Muscle of leg (tissue), 11 donors: ENCODE results near the gene ARHGEF25. TPM values are rescaled to one million over a fixed set of nuclear protein-coding genes. Genes with fewer than 3 reads are reported as not detected.
A peak's percentile ranks its signal among the peaks of the same experiment; 100 is the strongest.
"Not testable (repeated sequence)": the region's sequence is repeated elsewhere in the genome, so short reads cannot be mapped to it uniquely, and the experiment has no call there.

Source experiments
- DNase-seq: peaks from one replicate; pipeline ENCODE4 v3.0.0; 2013
- H3K27ac ChIP-seq: one replicate; pipeline ENCODE4 v1.5.1; 2013; ENCODE audit warnings: mild to moderate bottlenecking, low read length, control low read depth
- H3K27me3 ChIP-seq: one replicate; pipeline ENCODE4 v1.6.1; 2013; ENCODE audit warnings: low read length; ENCODE audit not compliant: control insufficient read depth, insufficient read depth
- H3K36me3 ChIP-seq: one replicate; pipeline ENCODE4 v1.6.1; 2013; ENCODE audit warnings: low read length; ENCODE audit not compliant: control insufficient read depth, insufficient read depth
- H3K4me1 ChIP-seq: one replicate; pipeline ENCODE4 v1.6.1; 2013; ENCODE audit warnings: low read length; ENCODE audit not compliant: control insufficient read depth, insufficient read depth
- H3K4me3 ChIP-seq: one replicate; pipeline ENCODE4 v1.5.1; 2013; ENCODE audit warnings: low read length, control low read depth
- H3K9me3 ChIP-seq: replicated peaks from 2 replicates; pipeline ENCODE4 v1.6.1; 2013; ENCODE audit warnings: low read depth, low read length; ENCODE audit not compliant: control insufficient read depth
- WGBS: methylation state at CpG from one replicate; pipeline ENCODE4 v1.1.5; 2013; ENCODE audit warnings: missing lambda C conversion rate; ENCODE audit not compliant: insufficient coverage; 5-methylcytosine and 5-hydroxymethylcytosine counted together
- polyA plus RNA-seq, 8 donors: library from polyadenylated mRNA; unstranded; fragments of 120-200 nt; gene quantifications; one replicate each; pipeline versions ENCODE4 v1.2.1 to v1.2.3, GENCODE V29; 2013; ENCODE audit warnings: inconsistent platforms in 1 of 8, low replicate concordance in 1 of 8; ENCODE audit not compliant: insufficient read length in 8 of 8, insufficient read depth in 1 of 8
- total RNA-seq: library from RNA; stranded (reverse); fragments of 120-200 nt; gene quantifications from one replicate; pipeline ENCODE4 v1.2.4, GENCODE V29; 2013

ARHGEF25 gene
- total and polyA plus RNA-seq, 9 donors = 32.3 to 51.2 (median 40.2) TPM

- peaks cover 15% of the 10 kb centered on the region for H3K4me1 ChIP-seq
- not testable (repeated sequence) for DNase-seq, H3K27ac ChIP-seq, H3K36me3 ChIP-seq, H3K4me3 ChIP-seq, H3K9me3 ChIP-seq
- peaks cover 52% of the 10 kb centered on the region for H3K27me3 ChIP-seq
- 80% methylated on average over 4 of the region's 9 CpGs for WGBS
These were observed 25.5 kb downstream of the ARHGEF25 start for GRCh38 chr12:57636731-57637130.

- Histone ChIP-seq H3K27me3 (peaks cover 50% of the 10 kb centered on the region), H3K27ac (no peak overlapping the region), H3K36me3 (no peaks in the 10 kb centered on the region), H3K4me1 (peaks cover 9% of the 10 kb centered on the region), H3K4me3 (no peak overlapping the region), H3K9me3 (no peaks in the 10 kb centered on the region)
- no CpG with 5 or more reads among the region's 3 CpGs for WGBS
- peak; percentile 1 for DNase-seq
These were observed 26.1 kb downstream of the ARHGEF25 start for GRCh38 chr12:57637364-57637763.

GRCh38 chr12:57638096-57638495 is 26.9 kb downstream of the ARHGEF25 start:
- Histone ChIP-seq H3K9me3 (no peaks in the 10 kb centered on the region), H3K4me1 (peaks cover 4% of the 10 kb centered on the region), H3K36me3 (no peaks in the 10 kb centered on the region), H3K27me3 (peaks cover 46% of the 10 kb centered on the region), H3K27ac (no peak overlapping the region), H3K4me3 (no peak overlapping the region)
- 84% methylated on average over 2 of the region's 3 CpGs for WGBS
- DNase-seq = no peak

- no peaks in the 10 kb centered on the region for H3K4me1 ChIP-seq
- H3K27me3 ChIP-seq = peaks cover 37% of the 10 kb centered on the region
- WGBS = 41% methylated on average over 4 of the region's 7 CpGs
- no peaks in the 10 kb centered on the region for H3K36me3 ChIP-seq
- no peak overlapping the region for H3K4me3 ChIP-seq
- peaks cover 6% of the 10 kb centered on the region for H3K9me3 ChIP-seq
- DNase-seq = no peak
- no peak overlapping the region for H3K27ac ChIP-seq
These were observed 29.2 kb downstream of the ARHGEF25 start for GRCh38 chr12:57640175-57641042.

- WGBS = 40% methylated on average over 2 of the region's 5 CpGs
- no peaks in the 10 kb centered on the region for H3K36me3 ChIP-seq
- DNase-seq = no peak
- no peak overlapping the region for H3K4me3 ChIP-seq
- peaks cover 31% of the 10 kb centered on the region for H3K27me3 ChIP-seq
- no peaks in the 10 kb centered on the region for H3K4me1 ChIP-seq
- no peak overlapping the region for H3K27ac ChIP-seq
- peaks cover 6% of the 10 kb centered on the region for H3K9me3 ChIP-seq
These were observed 30.6 kb downstream of the ARHGEF25 start for GRCh38 chr12:57641699-57642442.

- not testable (repeated sequence) for H3K4me1 ChIP-seq, H3K36me3 ChIP-seq, H3K27ac ChIP-seq, H3K9me3 ChIP-seq, H3K4me3 ChIP-seq, H3K27me3 ChIP-seq
- DNase-seq = peak; percentile 4
- WGBS = no CpG with 5 or more reads among the region's 13 CpGs
These were observed 34.9 kb downstream of the ARHGEF25 start for GRCh38 chr12:57645990-57646658.

GRCh38 chr12:57646659-57647049 is 35.4 kb downstream of the ARHGEF25 start:
- H3K9me3 ChIP-seq, H3K4me1 ChIP-seq, H3K27me3 ChIP-seq, DNase-seq, H3K27ac ChIP-seq, H3K36me3 ChIP-seq, H3K4me3 ChIP-seq: not testable (repeated sequence)
- no CpG with 5 or more reads among the region's 15 CpGs for WGBS

- DNase-seq = no peak
- no CpG with 5 or more reads among the region's 3 CpGs for WGBS
- no peak overlapping the region for H3K4me3 ChIP-seq
- no peaks in the 10 kb centered on the region for H3K36me3 ChIP-seq
- H3K27ac ChIP-seq = no peak overlapping the region
- no peaks in the 10 kb centered on the region for H3K27me3 ChIP-seq
- no peaks in the 10 kb centered on the region for H3K4me1 ChIP-seq
- H3K9me3 ChIP-seq = no peaks in the 10 kb centered on the region
These were observed 42.8 kb downstream of the ARHGEF25 start for GRCh38 chr12:57654042-57654441.

GRCh38 chr12:57655541-57656240 is 44.5 kb downstream of the ARHGEF25 start:
- 80% methylated on average over 17 of the region's 23 CpGs for WGBS
- no peaks in the 10 kb centered on the region for H3K9me3 ChIP-seq

More at GRCh38 chr12:57655541-57656240, 44.5 kb downstream of the ARHGEF25 start:
- Histone ChIP-seq H3K36me3 (no peaks in the 10 kb centered on the region), H3K27ac (no peak overlapping the region), H3K27me3 (no peaks in the 10 kb centered on the region), H3K4me3 (no peak overlapping the region), H3K4me1 (no peaks in the 10 kb centered on the region)
- no peak for DNase-seq
